H1 (cell line): ENCODE results near the gene SPTB. TPM values are rescaled to one million over a fixed set of nuclear protein-coding genes. Genes with fewer than 3 reads are reported as not detected.

Experiments
- CEBPB ChIP-seq: IDR thresholded peaks from 2 replicates; pipeline ENCODE4 v1.6.1; 2012; ENCODE audit warnings: low read depth, low read length
- CHD7 ChIP-seq: fragments of 300-600 bp; sonication (generic); IDR thresholded peaks from 2 replicates; pipeline ENCODE4 v1.7.1; 2012; ENCODE audit warnings: low read length, moderate library complexity, mild to moderate bottlenecking, inconsistent platforms; ENCODE audit not compliant: insufficient replicate concordance
- MAFK ChIP-seq: IDR thresholded peaks from 2 replicates; pipeline ENCODE4 v1.6.1; 2012; ENCODE audit warnings: low read depth, mild to moderate bottlenecking, improper control_type of control experiment, low read length
- POU5F1 ChIP-seq: IDR thresholded peaks from 2 replicates; pipeline ENCODE4 v1.6.1; 2011; ENCODE audit warnings: low read depth, mild to moderate bottlenecking, low read length, moderate library complexity
- RAD21 ChIP-seq, 2 experiments: IDR thresholded peaks in 1 of 2; conservative IDR thresholded peaks in 1 of 2; 2 replicates each; pipeline ENCODE4 v1.6.1; 2011; ENCODE audit warnings: low read depth in 2 of 2, low read length in 2 of 2, improper control_type of control experiment in 1 of 2, inconsistent platforms in 1 of 2, mild to moderate bottlenecking in 1 of 2, moderate library complexity in 1 of 2
- TAF7 ChIP-seq: optimal IDR thresholded peaks from 2 replicates; pipeline ENCODE3; 2011; ENCODE audit warnings: low read depth, mild to moderate bottlenecking, inconsistent platforms, low read length, moderate library complexity, borderline replicate concordance
- polyA plus RNA-seq, 7 experiments: library from polyadenylated mRNA; depleted of rRNA in 3 of 7; stranded (reverse) in 5 of 7; unstranded in 2 of 7; fragments of >200 nt in 5 of 7; fragments of 200-250 nt in 2 of 7; gene quantifications; 1 replicate in 5 of 7; 2 replicates in 1 of 7; 4 replicates in 1 of 7; pipeline versions ENCODE4 v1.2.1 to v1.2.3, GENCODE V29; 2011 to 2013; ENCODE audit warnings: missing spikeins in 2 of 7, mixed read lengths in 2 of 7
- total RNA-seq: library from RNA; stranded (reverse); fragmentation: NEBNext Ultra II Directional; extraction: Animal tissue kit (Norgen Biotek cat#: 25700); gene quantifications from 2 replicates; pipeline ENCODE4 v1.2.1, GENCODE V29; 2021

Gene SPTB
- total and polyA plus RNA-seq, 2 of the 8 experiments (the other 6 are each of a cell fraction or from before 2014, with no cell fraction given): 0.30 to 2.4 TPM

GRCh38 chr14:64746298-64747250, 133.1 kb downstream of the SPTB start (continued):
- TF ChIP-seq CHD7: no peak
- no peak for TF ChIP-seq CEBPB
- TF ChIP-seq POU5F1: no peak
- TF ChIP-seq MAFK: no peak
- no peak for TF ChIP-seq TAF7
- TF ChIP-seq RAD21 (IDR thresholded peaks at IDR 0.05 in 1 of 2, conservative IDR thresholded peaks at IDR 0.05 in 1 of 2; ENCODE audit: low read depth in 2 of 2, low read length in 2 of 2): no peak
